NCI-H2081 (cell line): Measurements from ENCODE around the gene LNPEP.

Experiments
- DNase-seq, 2 experiments: peaks; one replicate each; lab custom pipeline; 2025; lab: John Stamatoyannopoulos, UW

Gene LNPEP

GRCh38 chr5:96935559-96936430 is at the start of gene LNPEP:
Gene LNPEP (plus strand): TSS chr5:96936080. CDS start chr5:96936156, 76 bp downstream.
- peak; percentile 95 to 96 for DNase-seq

GRCh38 chr5:96893342-96893741 is 42.5 kb upstream of the LNPEP start:
- no peak for DNase-seq

GRCh38 chr5:96896276-96896675 is 39.6 kb upstream of the LNPEP start:
- DNase-seq = no peak

GRCh38 chr5:96896806-96897205 is 39.1 kb upstream of the LNPEP start:
- DNase-seq = no peak

- DNase-seq = no peak
These were observed 34.5 kb upstream of the LNPEP start for GRCh38 chr5:96901384-96901783.

- DNase-seq = no peak
These were observed 34.0 kb upstream of the LNPEP start for GRCh38 chr5:96901841-96902240.

GRCh38 chr5:96902876-96903275 is 33.0 kb upstream of the LNPEP start:
- DNase-seq = no peak

- DNase-seq = no peak
These were observed 32.6 kb upstream of the LNPEP start for GRCh38 chr5:96903300-96903699.

- DNase-seq = no peak
These were observed 31.6 kb upstream of the LNPEP start for GRCh38 chr5:96904054-96904931.

- no peak for DNase-seq
These were observed 30.0 kb upstream of the LNPEP start for GRCh38 chr5:96905864-96906263.

GRCh38 chr5:96909003-96909402 is 26.9 kb upstream of the LNPEP start:
- no peak for DNase-seq

- DNase-seq = no peak
These were observed 26.4 kb upstream of the LNPEP start for GRCh38 chr5:96909435-96909834.

- DNase-seq = no peak
These were observed 24.7 kb upstream of the LNPEP start for GRCh38 chr5:96911139-96911538.

- DNase-seq = no peak
These were observed 22.6 kb upstream of the LNPEP start for GRCh38 chr5:96913233-96913632.

- DNase-seq = no peak
These were observed 16.1 kb upstream of the LNPEP start for GRCh38 chr5:96919754-96920197.

GRCh38 chr5:96920744-96921355 is 15.0 kb upstream of the LNPEP start:
- no peak for DNase-seq

- DNase-seq = no peak
These were observed 13.2 kb upstream of the LNPEP start for GRCh38 chr5:96922499-96923244.

- peak; percentile 33 to 77 for DNase-seq
These were observed 11.8 kb upstream of the LNPEP start for GRCh38 chr5:96924016-96924443.

GRCh38 chr5:96926276-96926675 is 9.6 kb upstream of the LNPEP start:
- DNase-seq = no peak

- DNase-seq = no peak
These were observed 8.9 kb upstream of the LNPEP start for GRCh38 chr5:96927008-96927407.

GRCh38 chr5:96928931-96929708 is 6.8 kb upstream of the LNPEP start:
- no peak for DNase-seq
